Lower leg skin (tissue), 3 donors: ENCODE measurements around the gene GPR61.

Experiments
- POLR2A ChIP-seq, 2 donors: fragments of 450-650 bp; IDR thresholded peaks; one replicate each; pipeline ENCODE4 v1.6.1; 2016 to 2017; ENCODE audit warnings: antibody characterized with exemption in 2 of 2, mild to moderate bottlenecking in 1 of 2, moderate library complexity in 1 of 2
- TF ChIP-seq, protein P1 (sequence below), 3 donors: fragments of 450-650 bp; IDR thresholded peaks; one replicate each; pipeline ENCODE4 v1.5.1; 2016; ENCODE audit warnings: antibody characterized with exemption in 3 of 3, mild to moderate bottlenecking in 3 of 3, moderate library complexity in 2 of 3

DNA sequence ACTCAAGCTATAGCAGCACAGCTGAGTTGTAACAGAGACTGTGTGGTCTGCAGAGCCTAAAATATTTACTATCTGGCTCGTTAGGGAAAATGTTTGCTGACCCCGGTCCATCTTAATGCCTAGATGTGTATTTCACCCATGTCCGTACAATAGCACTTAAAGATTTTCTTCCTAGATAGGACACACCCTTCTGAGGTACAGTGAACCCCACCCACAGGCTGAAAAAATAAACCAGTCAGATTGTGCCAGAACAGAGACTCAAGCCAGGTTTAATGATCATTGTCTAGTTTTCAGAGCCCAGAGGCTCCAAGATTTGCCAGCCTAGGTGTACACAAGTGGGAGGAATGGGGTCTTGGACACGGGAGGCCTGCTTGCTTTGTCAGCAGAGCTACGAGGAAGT is 35.7 kb upstream of the GPR61 start:
- TF ChIP-seq, protein P1, sequence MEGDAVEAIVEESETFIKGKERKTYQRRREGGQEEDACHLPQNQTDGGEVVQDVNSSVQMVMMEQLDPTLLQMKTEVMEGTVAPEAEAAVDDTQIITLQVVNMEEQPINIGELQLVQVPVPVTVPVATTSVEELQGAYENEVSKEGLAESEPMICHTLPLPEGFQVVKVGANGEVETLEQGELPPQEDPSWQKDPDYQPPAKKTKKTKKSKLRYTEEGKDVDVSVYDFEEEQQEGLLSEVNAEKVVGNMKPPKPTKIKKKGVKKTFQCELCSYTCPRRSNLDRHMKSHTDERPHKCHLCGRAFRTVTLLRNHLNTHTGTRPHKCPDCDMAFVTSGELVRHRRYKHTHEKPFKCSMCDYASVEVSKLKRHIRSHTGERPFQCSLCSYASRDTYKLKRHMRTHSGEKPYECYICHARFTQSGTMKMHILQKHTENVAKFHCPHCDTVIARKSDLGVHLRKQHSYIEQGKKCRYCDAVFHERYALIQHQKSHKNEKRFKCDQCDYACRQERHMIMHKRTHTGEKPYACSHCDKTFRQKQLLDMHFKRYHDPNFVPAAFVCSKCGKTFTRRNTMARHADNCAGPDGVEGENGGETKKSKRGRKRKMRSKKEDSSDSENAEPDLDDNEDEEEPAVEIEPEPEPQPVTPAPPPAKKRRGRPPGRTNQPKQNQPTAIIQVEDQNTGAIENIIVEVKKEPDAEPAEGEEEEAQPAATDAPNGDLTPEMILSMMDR (IDR thresholded peaks at IDR 0.05), result no peak
- no peak for TF ChIP-seq POLR2A (IDR thresholded peaks at IDR 0.05)
